BE2C (cell line): Measurements from ENCODE around the gene HEPN1.

Experiments
- DNase-seq: peaks from one replicate; pipeline ENCODE4 v3.0.0-alpha.2; 2020
- H3K27me3 ChIP-seq: fragments of 250-450 bp; sonication (Bioruptor Pico); 2 replicates; pipeline ENCODE4 v1.5.1; 2020; ENCODE audit warnings: mild to moderate bottlenecking
- H3K36me3 ChIP-seq: fragments of 250-450 bp; sonication (Bioruptor Pico); 2 replicates; pipeline ENCODE4 v1.5.1; 2020; ENCODE audit warnings: mild to moderate bottlenecking
- H3K4me1 ChIP-seq: fragments of 250-450 bp; sonication (Bioruptor Pico); 2 replicates; pipeline ENCODE4 v1.5.1; 2020
- H3K4me3 ChIP-seq: 2 replicates; pipeline ENCODE4 v1.5.1; 2011; ENCODE audit warnings: low read depth, low read length
- H3K9me3 ChIP-seq: fragments of 250-450 bp; sonication (Bioruptor Pico); 2 replicates; pipeline ENCODE4 v1.5.1; 2020
- TF ChIP-seq, protein P1 (sequence below): IDR thresholded peaks from 2 replicates; pipeline ENCODE4 v1.5.1; 2012; ENCODE audit warnings: mild to moderate bottlenecking, low read depth, low read length

Gene HEPN1

DNA sequence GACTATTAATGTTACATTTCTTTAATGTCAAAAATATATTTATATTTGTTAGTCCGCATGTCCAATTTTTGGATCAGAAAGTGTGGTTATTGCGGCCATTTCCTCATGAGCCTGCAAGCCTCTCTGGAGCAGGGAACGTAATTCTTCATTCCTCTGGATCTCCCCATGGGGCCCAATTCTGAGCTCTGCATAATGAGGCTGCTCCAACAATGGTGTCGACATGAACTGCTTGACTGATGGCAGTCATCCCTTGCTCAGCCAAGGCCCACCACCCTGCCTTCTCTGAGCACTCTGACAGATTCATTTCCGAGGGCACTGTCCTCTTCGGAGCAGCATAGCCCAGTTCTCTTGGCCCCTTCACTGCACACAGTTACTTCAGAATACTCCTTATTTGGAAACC is 19.9 kb downstream of the HEPN1 start:
- H3K4me3 ChIP-seq: no peak overlapping the region
- H3K4me1 ChIP-seq: no peaks in the 10 kb centered on the region
- H3K9me3 ChIP-seq: no peaks in the 10 kb centered on the region
- TF ChIP-seq, protein P1, sequence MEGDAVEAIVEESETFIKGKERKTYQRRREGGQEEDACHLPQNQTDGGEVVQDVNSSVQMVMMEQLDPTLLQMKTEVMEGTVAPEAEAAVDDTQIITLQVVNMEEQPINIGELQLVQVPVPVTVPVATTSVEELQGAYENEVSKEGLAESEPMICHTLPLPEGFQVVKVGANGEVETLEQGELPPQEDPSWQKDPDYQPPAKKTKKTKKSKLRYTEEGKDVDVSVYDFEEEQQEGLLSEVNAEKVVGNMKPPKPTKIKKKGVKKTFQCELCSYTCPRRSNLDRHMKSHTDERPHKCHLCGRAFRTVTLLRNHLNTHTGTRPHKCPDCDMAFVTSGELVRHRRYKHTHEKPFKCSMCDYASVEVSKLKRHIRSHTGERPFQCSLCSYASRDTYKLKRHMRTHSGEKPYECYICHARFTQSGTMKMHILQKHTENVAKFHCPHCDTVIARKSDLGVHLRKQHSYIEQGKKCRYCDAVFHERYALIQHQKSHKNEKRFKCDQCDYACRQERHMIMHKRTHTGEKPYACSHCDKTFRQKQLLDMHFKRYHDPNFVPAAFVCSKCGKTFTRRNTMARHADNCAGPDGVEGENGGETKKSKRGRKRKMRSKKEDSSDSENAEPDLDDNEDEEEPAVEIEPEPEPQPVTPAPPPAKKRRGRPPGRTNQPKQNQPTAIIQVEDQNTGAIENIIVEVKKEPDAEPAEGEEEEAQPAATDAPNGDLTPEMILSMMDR: no peak
- peaks cover 54% of the 10 kb centered on the region for H3K27me3 ChIP-seq
- H3K36me3 ChIP-seq: no peaks in the 10 kb centered on the region
- DNase-seq: no peak

DNA sequence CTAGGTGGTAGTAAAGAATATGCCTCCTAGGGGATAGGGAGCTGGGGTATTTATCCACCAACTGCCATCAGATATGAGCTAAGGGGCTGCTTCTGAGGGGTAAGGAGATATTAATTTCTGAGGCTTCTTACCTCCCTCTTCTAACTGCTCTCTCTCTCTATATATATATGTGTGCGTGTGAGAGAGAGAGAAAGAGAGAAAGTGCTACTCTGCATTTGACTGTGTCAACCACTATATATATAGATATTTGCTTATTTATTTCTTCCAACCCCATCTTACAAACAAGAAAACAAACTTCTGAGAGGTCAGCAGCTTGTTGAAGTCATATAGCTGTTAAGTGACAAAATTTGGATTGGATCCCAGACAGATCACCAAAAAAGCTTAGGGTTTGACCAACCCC is 22.7 kb downstream of the HEPN1 start:
- H3K36me3 ChIP-seq: no peaks in the 10 kb centered on the region
- no peaks in the 10 kb centered on the region for H3K4me1 ChIP-seq
- TF ChIP-seq, protein P1: no peak
- no peak overlapping the region for H3K4me3 ChIP-seq
- no peak for DNase-seq
- peaks cover 34% of the 10 kb centered on the region for H3K27me3 ChIP-seq
- H3K9me3 ChIP-seq: no peaks in the 10 kb centered on the region

DNA sequence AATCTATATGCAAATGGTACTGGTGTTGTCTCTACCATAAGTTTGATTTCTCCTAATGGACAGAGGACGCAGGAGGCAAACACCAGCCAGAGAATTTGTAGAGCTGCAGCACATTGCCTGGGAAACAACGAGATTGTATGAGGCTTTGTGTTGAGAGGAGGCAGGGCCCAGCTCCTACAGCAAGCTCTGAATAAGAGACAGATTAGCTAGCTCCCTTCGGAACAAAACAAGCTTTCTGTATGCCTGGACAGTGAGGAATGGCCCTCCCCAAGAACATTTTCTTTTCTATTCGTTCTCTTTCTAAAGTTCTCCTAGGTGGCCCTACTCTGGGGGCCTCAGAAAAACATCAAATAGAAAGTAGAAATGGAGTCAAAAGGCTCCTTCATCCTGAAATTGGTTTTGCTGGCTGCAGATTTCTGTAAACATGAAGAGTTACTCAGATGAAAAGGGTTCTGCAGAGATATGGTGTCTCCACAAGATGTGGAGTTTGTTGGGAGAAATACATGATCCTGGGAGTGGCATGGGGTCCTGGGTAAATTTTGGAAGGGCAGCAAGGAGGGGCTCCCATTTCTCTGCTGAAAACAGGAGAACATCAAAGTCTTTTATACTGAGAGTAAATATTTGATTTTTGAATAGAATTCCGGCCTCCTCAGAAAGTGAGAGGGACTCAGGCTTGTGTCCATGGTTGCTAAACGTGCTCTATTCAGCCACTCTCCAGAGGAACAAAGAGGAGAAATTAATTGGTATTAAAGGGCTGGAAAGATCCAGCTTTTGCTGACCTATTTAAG is 23.6 kb downstream of the HEPN1 start:
- Histone ChIP-seq H3K27me3 (peaks cover 28% of the 10 kb centered on the region), H3K36me3 (no peaks in the 10 kb centered on the region), H3K9me3 (no peaks in the 10 kb centered on the region), H3K4me3 (no peak overlapping the region), H3K4me1 (no peaks in the 10 kb centered on the region)
- TF ChIP-seq, protein P1: no peak
- no peak for DNase-seq

DNA sequence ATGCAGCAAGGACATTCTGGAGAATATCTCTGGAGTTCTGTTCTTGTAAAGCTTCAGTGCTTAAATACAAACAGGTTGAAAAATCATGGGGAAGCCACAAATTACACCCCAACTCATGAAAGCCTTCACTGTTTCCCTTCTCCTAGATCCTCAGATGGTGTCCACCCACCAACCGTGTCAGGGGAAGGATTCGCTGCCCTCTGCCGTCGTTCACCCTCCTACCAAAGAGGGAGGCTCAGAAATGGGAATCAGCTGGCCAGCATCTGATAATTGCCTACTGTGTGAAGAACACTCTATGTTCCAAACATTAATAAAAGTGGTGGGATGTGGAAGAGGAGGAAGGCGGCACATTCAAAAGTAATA is 24.2 kb downstream of the HEPN1 start:
- TF ChIP-seq, protein P1: no peak
- H3K27me3 ChIP-seq: peaks cover 24% of the 10 kb centered on the region
- DNase-seq: no peak
- H3K4me1 ChIP-seq: no peaks in the 10 kb centered on the region
- no peak overlapping the region for H3K4me3 ChIP-seq
- no peaks in the 10 kb centered on the region for H3K36me3 ChIP-seq
- H3K9me3 ChIP-seq: no peaks in the 10 kb centered on the region

DNA sequence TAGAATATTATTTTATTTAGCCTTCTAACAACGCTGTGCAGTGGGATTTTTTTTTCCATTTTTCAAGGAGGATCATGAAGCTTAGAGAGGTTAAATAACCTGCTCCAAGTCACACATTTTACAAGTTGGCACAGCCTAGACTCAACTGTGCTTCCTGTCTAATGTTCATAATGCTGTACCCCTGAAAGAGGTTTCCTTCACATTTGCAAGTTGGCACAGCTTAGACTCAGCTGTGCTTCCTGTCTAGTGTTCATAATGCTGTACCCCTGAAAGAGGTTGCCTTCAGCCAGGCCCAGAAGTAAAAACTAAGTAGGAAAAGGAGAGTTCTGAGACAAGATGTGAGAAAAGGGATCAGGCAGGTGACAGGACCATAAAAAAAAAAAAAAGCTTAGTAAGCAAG is 24.7 kb downstream of the HEPN1 start:
- Histone ChIP-seq H3K4me3 (no peak overlapping the region), H3K9me3 (no peaks in the 10 kb centered on the region), H3K4me1 (no peaks in the 10 kb centered on the region), H3K27me3 (peaks cover 27% of the 10 kb centered on the region), H3K36me3 (no peaks in the 10 kb centered on the region)
- DNase-seq: no peak
- TF ChIP-seq, protein P1: no peak

DNA sequence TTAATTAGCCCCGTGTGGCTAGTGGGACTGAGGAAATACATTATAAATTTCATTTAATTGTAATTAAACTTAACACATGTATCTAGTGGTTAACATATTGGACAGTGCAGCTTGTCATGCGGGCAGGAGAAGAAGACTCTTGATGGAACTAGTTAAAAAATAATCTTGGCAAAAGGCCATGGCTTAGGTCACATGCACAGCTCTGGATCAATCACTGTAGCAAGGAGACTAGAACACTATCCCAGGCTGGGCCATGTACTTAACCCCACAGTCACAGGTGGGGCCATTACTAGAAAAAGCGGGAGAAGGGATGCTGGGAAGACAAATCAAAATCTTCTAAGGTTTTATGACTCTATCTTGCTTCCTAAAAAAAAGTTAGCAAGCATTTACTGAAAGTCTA is 25.5 kb downstream of the HEPN1 start:
- H3K4me1 ChIP-seq: no peaks in the 10 kb centered on the region
- no peak overlapping the region for H3K4me3 ChIP-seq
- TF ChIP-seq, protein P1: no peak
- no peak for DNase-seq
- peaks cover 24% of the 10 kb centered on the region for H3K27me3 ChIP-seq
- no peaks in the 10 kb centered on the region for H3K9me3 ChIP-seq
- no peaks in the 10 kb centered on the region for H3K36me3 ChIP-seq
